Esophagus squamous epithelium (tissue), 5 donors: ENCODE data around the gene FIGNL2. TPM values are rescaled to one million over a fixed set of nuclear protein-coding genes. Genes with fewer than 3 reads are reported as not detected.

Experiments
- DNase-seq: peaks from one replicate; lab custom pipeline; 2025; lab: John Stamatoyannopoulos, UW
- H3K27ac ChIP-seq, 4 donors: fragments of 200-600 bp; sonication (generic); one replicate each; pipeline ENCODE4 v1.5.1; 2016 to 2019; ENCODE audit warnings: mild to moderate bottlenecking in 1 of 4
- H3K27me3 ChIP-seq, 4 donors: fragments of 200-600 bp; sonication (generic); 1 replicate in 3 of 4; 2 replicates in 1 of 4; pipeline versions ENCODE4 v1.5.1 to v1.6.0; 2017 to 2021; ENCODE audit warnings: antibody characterized with exemption in 1 of 4
- H3K36me3 ChIP-seq, 3 donors: fragments of 200-600 bp; sonication (generic); one replicate each; pipeline ENCODE4 v1.5.1; 2016 to 2019
- H3K4me1 ChIP-seq, 3 donors: fragments of 200-600 bp; sonication (generic); one replicate each; pipeline ENCODE4 v1.5.1; 2017 to 2019
- H3K4me3 ChIP-seq, 4 donors: fragments of 200-600 bp; sonication (generic); 1 replicate in 3 of 4; 2 replicates in 1 of 4; pipeline ENCODE4 v1.5.1; 2016 to 2019; ENCODE audit warnings: mild to moderate bottlenecking in 2 of 4, moderate library complexity in 1 of 4
- H3K9me3 ChIP-seq, 3 donors: fragments of 200-600 bp; sonication (generic); one replicate each; pipeline ENCODE4 v1.5.1; 2016 to 2019
- POLR2A ChIP-seq, 4 donors: fragments of 450-650 bp; IDR thresholded peaks; one replicate each; pipeline ENCODE4 v1.6.1; 2017; ENCODE audit warnings: antibody characterized with exemption in 4 of 4, mild to moderate bottlenecking in 4 of 4, moderate library complexity in 3 of 4
- WGBS, 2 donors: methylation state at CpG; one replicate each; pipeline ENCODE4 v1.1.5; 2018; 5-methylcytosine and 5-hydroxymethylcytosine counted together
- intact Hi-C: fragments of 100-400 bp; cut with DNase I; formaldehyde crosslinking; loops from one replicate; pipeline ENCODE4 v1.15.0; 2022
- total RNA-seq, 4 donors: library from RNA; depleted of rRNA; stranded (reverse); fragments of >200 nt; gene quantifications; one replicate each; pipeline ENCODE4 v1.1.0, GENCODE V29; 2016
- TF ChIP-seq, protein P1 (sequence below), 6 experiments: fragments of 450-650 bp in 4 of 6; fragments of 200-600 bp in 2 of 6; sonication (generic) in 2 of 6; IDR thresholded peaks; one replicate each; pipeline ENCODE4 v1.5.1; 2016 to 2019; ENCODE audit warnings: antibody characterized with exemption in 6 of 6, mild to moderate bottlenecking in 4 of 6, moderate library complexity in 4 of 6
- donor health status: DM: yes; HTN: yes; CAD: no.

The FIGNL2 gene
- total RNA-seq, 4 donors from 2014 or later = 0.18 to 0.38 (median 0.19) TPM; not detected in 1

DNA sequence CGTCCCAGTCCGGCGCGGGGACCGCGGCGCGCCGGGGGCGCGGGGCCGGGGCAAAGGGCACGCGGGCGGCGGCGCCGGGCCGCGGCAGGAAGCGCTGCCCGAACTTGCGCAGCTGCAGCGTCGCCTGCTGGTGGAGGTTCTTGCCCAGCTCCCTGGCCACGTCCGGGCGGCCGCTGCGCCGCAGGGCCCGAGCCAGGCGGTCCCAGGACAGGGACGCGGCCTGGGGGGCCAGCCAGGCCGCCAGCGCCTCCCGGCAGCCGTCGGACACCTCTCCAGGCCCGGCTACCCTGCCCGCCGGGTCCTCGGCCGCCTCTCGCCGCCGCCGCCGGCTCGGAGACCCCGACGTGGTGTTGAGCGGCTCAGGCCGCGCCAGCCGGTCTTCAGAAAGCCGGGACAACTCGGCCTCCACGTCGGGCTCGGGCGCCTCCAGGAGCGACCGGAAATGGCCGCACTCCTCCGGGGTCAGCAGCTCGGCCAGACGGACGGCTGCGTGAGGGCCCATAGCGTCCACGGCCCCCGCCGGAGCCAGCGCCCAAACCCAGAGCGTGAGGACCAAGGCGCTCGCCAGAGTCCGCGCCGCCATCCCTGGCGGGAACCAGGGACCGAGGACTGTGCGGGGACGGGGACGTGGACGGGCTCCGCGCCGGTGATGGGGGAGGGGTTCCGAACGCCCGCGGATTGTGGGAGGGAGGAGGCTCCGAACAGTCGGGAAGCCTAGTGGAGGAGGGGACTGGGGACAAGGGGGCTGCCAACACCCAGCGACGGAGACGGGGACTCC, 34.0 kb downstream of the FIGNL2 start:
- Histone ChIP-seq H3K36me3 (no peaks in the 10 kb centered on the region), H3K4me3 (peak overlapping the region; percentile 39 to 66 (median 53)), H3K27me3 (peaks cover 0 to 63% (median 0%) of the 10 kb centered on the region in 4 donors), H3K4me1 (peaks cover 5 to 21% (median 8%) of the 10 kb centered on the region in 3 donors), H3K9me3 (no peaks in the 10 kb centered on the region), H3K27ac (peak overlapping the region; percentile 48 to 82 (median 68))
- WGBS, 2 donors = 8% methylated on average over 28 of the region's 100 CpGs; no CpG with 5 or more reads in 1 of the 2 donors
- intact Hi-C loops = loop anchor here (10.0 kb wide), 1 partner anchor 280 kb away; no protein-coding TSS in a partner anchor
- no peak for DNase-seq
- TF ChIP-seq POLR2A (IDR thresholded peaks at IDR 0.05) = peak in 2 of 4 donors; percentile 15 to 28
- TF ChIP-seq, protein P1, sequence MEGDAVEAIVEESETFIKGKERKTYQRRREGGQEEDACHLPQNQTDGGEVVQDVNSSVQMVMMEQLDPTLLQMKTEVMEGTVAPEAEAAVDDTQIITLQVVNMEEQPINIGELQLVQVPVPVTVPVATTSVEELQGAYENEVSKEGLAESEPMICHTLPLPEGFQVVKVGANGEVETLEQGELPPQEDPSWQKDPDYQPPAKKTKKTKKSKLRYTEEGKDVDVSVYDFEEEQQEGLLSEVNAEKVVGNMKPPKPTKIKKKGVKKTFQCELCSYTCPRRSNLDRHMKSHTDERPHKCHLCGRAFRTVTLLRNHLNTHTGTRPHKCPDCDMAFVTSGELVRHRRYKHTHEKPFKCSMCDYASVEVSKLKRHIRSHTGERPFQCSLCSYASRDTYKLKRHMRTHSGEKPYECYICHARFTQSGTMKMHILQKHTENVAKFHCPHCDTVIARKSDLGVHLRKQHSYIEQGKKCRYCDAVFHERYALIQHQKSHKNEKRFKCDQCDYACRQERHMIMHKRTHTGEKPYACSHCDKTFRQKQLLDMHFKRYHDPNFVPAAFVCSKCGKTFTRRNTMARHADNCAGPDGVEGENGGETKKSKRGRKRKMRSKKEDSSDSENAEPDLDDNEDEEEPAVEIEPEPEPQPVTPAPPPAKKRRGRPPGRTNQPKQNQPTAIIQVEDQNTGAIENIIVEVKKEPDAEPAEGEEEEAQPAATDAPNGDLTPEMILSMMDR (IDR thresholded peaks at IDR 0.05) = peak; percentile 17 to 84 (median 67)

DNA sequence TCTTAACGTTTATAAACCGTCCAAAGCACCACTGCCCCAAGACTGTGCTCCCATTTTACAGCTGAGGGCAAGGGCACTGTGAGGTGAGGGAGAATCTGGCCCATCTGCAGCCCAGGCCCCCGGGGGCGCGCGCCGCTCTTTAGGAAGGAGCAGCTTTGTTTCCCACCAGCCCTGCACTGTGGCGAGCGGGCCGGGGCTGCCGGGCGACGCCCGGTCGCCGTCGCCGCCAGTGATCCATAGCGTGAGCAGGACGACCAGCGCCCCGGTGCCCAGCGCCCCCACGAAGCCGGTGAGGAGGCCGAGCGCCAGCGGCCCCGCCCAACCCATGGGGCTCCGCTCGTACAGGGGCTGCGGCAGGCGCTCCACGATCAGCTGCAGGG, 34.6 kb downstream of the FIGNL2 start:
- WGBS, 2 donors = 40% methylated on average over 1 of the region's 34 CpGs; no CpG with 5 or more reads in 1 of the 2 donors

DNA sequence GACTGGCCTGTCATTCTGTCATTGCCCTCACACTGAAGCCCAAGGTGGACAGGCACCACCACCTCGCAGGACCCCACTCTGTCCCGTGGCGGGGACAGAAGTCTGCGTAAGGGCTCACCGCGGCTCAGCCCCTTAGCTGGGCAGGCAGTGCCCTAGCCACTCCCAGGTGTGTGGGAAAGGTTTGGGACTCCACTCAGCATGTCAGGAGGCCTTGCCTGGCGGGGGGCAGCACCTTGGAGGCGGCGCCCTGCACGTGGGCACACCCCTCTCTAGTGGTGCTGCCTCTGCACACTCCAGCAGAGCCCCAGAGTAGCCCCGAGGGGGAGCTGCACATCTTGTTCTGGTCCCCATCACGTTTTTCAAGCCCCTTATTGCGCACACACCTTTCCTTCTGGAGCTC, 35.6 kb downstream of the FIGNL2 start:
- no peak for DNase-seq
- intact Hi-C loops = loop anchor here (10.0 kb wide), 1 partner anchor 278 kb away; no protein-coding TSS in a partner anchor
- H3K27ac ChIP-seq = no peak overlapping the region
- TF ChIP-seq POLR2A (IDR thresholded peaks at IDR 0.05) = no peak
- TF ChIP-seq, protein P1 (IDR thresholded peaks at IDR 0.05) = no peak
- H3K27me3 ChIP-seq = peaks cover 0 to 47% (median 0%) of the 10 kb centered on the region in 4 donors
- H3K4me1 ChIP-seq = peaks cover 5 to 14% (median 8%) of the 10 kb centered on the region in 3 donors
- no peak overlapping the region for H3K4me3 ChIP-seq
- no peaks in the 10 kb centered on the region for H3K9me3 ChIP-seq
- 70 to 81% methylated on average over 5 to 8 of the region's 13 CpGs for WGBS, 2 donors
- H3K36me3 ChIP-seq = no peaks in the 10 kb centered on the region

More for the DNA sequence above, 34.6 kb downstream of the FIGNL2 start:
- TF ChIP-seq, protein P1 (IDR thresholded peaks at IDR 0.05) = no peak
- TF ChIP-seq POLR2A (IDR thresholded peaks at IDR 0.05) = no peak
- Histone ChIP-seq H3K4me3 (peak overlapping the region; percentile 12 to 66 (median 53)), H3K27ac (peak overlapping the region in 3 of 4 donors; percentile 48 to 82 (median 74)), H3K9me3 (no peaks in the 10 kb centered on the region), H3K4me1 (peaks cover 5 to 17% (median 8%) of the 10 kb centered on the region in 3 donors), H3K27me3 (peaks cover 0 to 57% (median 0%) of the 10 kb centered on the region in 4 donors), H3K36me3 (no peaks in the 10 kb centered on the region)
- DNase-seq = no peak
- intact Hi-C loops = loop anchor here (10.0 kb wide), 1 partner anchor 279 kb away; no protein-coding TSS in a partner anchor

- H3K4me1 ChIP-seq = peaks cover 5 to 14% (median 8%) of the 10 kb centered on the region in 3 donors
- no peaks in the 10 kb centered on the region for H3K9me3 ChIP-seq
- no peaks in the 10 kb centered on the region for H3K36me3 ChIP-seq
- no peak for TF ChIP-seq POLR2A (IDR thresholded peaks at IDR 0.05)
- TF ChIP-seq, protein P1 (IDR thresholded peaks at IDR 0.05) = no peak
- no peak overlapping the region for H3K27ac ChIP-seq
- WGBS, 2 donors = 67 to 69% methylated on average over 9 to 13 of the region's 13 CpGs
- no peak for DNase-seq
- intact Hi-C loops = loop anchor here (10.0 kb wide), 1 partner anchor 277 kb away; no protein-coding TSS in a partner anchor
- no peak overlapping the region for H3K4me3 ChIP-seq
- peaks cover 0 to 33% (median 0%) of the 10 kb centered on the region in 4 donors for H3K27me3 ChIP-seq
These were observed 37.0 kb downstream of the FIGNL2 start for GRCh38 chr12:51811203-51812202.
